PFSK-1 (cell line): Measurements from ENCODE around the gene LHFPL3.

Source experiments
- FOXP2 ChIP-seq: optimal IDR thresholded peaks from 2 replicates; pipeline ENCODE3; 2011; ENCODE audit warnings: borderline replicate concordance, control low read depth, inconsistent platforms; ENCODE audit not compliant: insufficient read depth; ENCODE audit errors: extremely low read length, extremely low read depth
- SIN3A ChIP-seq: IDR thresholded peaks from 2 replicates; pipeline ENCODE4 v1.6.1; 2012; ENCODE audit warnings: mild to moderate bottlenecking, low read length, moderate library complexity, borderline replicate concordance; ENCODE audit not compliant: insufficient read depth
- TAF1 ChIP-seq: IDR thresholded peaks from 2 replicates; pipeline ENCODE4 v1.6.1; 2012; ENCODE audit warnings: low read length, control low read depth, borderline replicate concordance; ENCODE audit not compliant: insufficient read depth

GRCh38 chr7:104883718-104884452 is 555.5 kb downstream of the LHFPL3 start:
- no peak for TF ChIP-seq SIN3A
- TF ChIP-seq TAF1 = no peak
- TF ChIP-seq FOXP2 = no peak
